AG09319 (cell line): Measurements from ENCODE around the gene QPRT.
"Not testable (repeated sequence)": the region's sequence is repeated elsewhere in the genome, so short reads cannot be mapped to it uniquely, and the experiment has no call there.

Source experiments
- DNase-seq: peaks from one replicate; pipeline ENCODE4 v3.0.0-alpha.2; 2010; ENCODE audit warnings: low read depth; ENCODE audit errors: extremely low read depth
- CTCF ChIP-seq: IDR thresholded peaks from 2 replicates; pipeline ENCODE4 v1.5.1; 2011; ENCODE audit warnings: low read depth, mild to moderate bottlenecking, inconsistent platforms, low read length, moderate library complexity

The QPRT gene

GRCh38 chr16:29687755-29688154 lies 8.8 kb downstream of the QPRT start:
- no peak for TF ChIP-seq CTCF
- DNase-seq: no peak

DNA sequence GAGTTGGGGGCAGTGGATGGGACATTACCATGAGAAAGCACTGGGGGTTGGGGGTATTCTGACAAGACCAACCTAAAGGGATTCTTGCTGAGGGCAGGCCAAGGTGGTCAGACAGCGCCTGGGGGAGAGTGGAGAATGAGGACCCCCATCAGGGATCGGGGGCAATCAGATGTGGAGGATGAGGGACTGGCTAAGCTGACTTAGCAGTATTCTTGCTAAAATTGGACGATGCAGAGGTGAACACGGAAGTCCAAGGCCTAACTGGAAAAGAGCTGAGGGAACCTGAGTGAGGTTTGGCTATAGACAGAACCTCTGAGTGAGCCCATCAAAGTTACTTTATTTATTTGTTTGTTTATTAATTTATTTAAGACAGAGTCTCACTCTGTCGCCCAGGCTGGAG lies 9.2 kb downstream of the QPRT start:
- TF ChIP-seq CTCF: no peak
- DNase-seq: no peak

DNA sequence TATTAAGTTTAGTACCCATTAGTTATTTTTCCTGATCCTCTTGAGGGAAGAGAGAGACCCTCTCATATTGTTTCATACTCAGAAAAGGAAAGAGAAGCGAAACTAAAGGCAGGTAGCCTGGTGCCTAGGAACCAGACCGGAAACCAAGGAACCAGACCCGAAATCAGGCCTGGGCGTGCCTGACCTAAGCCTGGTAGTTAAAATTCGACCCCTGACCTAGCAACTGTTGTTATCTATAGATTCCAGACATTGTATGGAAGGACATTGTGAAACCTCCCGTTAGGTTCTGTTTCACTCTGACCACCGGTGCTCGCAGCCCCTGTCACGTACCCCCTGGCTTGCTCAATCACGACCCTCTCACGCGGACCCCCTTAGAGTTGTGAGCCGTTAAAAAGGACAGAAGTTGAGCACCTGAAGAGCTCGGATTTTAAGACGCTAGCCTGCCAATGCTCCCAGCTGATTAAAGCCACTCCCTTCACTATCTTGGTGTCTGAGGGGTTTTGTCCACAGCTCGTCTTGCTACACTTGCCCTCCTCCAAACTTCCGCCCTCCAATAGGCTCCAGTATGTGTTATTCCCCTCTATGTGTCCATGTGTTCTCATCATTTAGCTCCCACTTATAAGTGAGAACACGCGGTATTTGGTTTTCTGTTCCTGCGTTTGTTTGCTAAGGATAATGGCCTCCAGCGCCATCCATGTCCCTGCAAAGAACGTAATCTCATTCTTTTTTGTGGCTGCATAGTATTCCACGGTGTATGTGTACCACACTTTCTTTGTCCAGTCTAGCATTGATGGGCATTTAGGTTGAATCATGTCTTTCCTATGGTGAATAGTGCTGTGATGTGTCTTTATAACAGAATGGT lies 10.7 kb downstream of the QPRT start:
- not testable (repeated sequence) for DNase-seq

GRCh38 chr16:29692606-29693005 lies 13.6 kb downstream of the QPRT start:
- DNase-seq: not testable (repeated sequence)

GRCh38 chr16:29694384-29695195 lies 15.6 kb downstream of the QPRT start:
- TF ChIP-seq CTCF: no peak
- no peak for DNase-seq

- DNase-seq: not testable (repeated sequence)
These were observed 16.7 kb downstream of the QPRT start for GRCh38 chr16:29695675-29696074.

GRCh38 chr16:29696881-29697331 lies 17.9 kb downstream of the QPRT start:
- DNase-seq: no peak
- TF ChIP-seq CTCF: no peak

- DNase-seq: no peak
- no peak for TF ChIP-seq CTCF
These were observed 18.4 kb downstream of the QPRT start for GRCh38 chr16:29697391-29697790.
